Measurements from ENCODE around the gene BTBD17. TPM values are rescaled to one million over a fixed set of nuclear protein-coding genes. Genes with fewer than 3 reads are reported as not detected.
"Not testable (repeated sequence)": the region's sequence is repeated elsewhere in the genome, so short reads cannot be mapped to it uniquely, and the experiment has no call there.

The BTBD17 gene
- total RNA-seq, 6 donors from 2014 or later = 1.2 TPM; not detected in 5

- peaks cover 0 to 11% (median 0%) of the 10 kb centered on the region in 4 donors for H3K4me1 ChIP-seq
- ATAC-seq (ENCODE audit: low FRiP score in 2 of 2) (no peak), DNase-seq (no peak)
- no peak overlapping the region for H3K4me3 ChIP-seq
- 81 to 82% methylated on average over 5 of the region's 5 CpGs for WGBS, 2 donors
- TF ChIP-seq, protein P1, sequence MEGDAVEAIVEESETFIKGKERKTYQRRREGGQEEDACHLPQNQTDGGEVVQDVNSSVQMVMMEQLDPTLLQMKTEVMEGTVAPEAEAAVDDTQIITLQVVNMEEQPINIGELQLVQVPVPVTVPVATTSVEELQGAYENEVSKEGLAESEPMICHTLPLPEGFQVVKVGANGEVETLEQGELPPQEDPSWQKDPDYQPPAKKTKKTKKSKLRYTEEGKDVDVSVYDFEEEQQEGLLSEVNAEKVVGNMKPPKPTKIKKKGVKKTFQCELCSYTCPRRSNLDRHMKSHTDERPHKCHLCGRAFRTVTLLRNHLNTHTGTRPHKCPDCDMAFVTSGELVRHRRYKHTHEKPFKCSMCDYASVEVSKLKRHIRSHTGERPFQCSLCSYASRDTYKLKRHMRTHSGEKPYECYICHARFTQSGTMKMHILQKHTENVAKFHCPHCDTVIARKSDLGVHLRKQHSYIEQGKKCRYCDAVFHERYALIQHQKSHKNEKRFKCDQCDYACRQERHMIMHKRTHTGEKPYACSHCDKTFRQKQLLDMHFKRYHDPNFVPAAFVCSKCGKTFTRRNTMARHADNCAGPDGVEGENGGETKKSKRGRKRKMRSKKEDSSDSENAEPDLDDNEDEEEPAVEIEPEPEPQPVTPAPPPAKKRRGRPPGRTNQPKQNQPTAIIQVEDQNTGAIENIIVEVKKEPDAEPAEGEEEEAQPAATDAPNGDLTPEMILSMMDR (IDR thresholded peaks at IDR 0.05) = no peak
- no peak for TF ChIP-seq POLR2AphosphoS5 (IDR thresholded peaks at IDR 0.05)
- no peak overlapping the region for H3K27ac ChIP-seq
- H3K9me3 ChIP-seq = no peaks in the 10 kb centered on the region
- H3K27me3 ChIP-seq = no peaks in the 10 kb centered on the region
- H3K36me3 ChIP-seq = no peaks in the 10 kb centered on the region
These were observed 45.7 kb upstream of the BTBD17 start for GRCh38 chr17:74407384-74407783.

DNA sequence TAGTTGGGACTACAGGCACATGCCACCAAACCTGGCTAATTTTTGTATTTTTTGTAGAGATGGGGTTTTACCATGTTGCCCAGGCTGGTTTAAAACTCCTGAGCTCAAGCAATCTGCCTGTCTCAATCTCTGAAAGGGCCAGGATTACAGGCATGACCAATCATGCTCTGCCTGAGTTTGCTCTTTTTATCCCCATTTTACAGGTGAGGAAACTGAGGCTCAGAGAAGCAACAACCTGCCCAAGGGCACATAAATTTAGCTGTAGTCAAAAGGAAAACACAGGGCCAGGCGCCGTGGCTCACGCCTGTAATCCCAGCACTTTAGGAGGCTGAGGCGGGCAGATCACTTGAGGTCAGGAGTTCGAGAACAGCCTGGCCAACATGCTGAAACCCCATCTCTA, 43.6 kb upstream of the BTBD17 start:
- not testable (repeated sequence) for H3K36me3 ChIP-seq; DNase-seq; H3K27me3 ChIP-seq; ATAC-seq (ENCODE audit: low FRiP score in 2 of 2); H3K27ac ChIP-seq; H3K9me3 ChIP-seq; H3K4me3 ChIP-seq
- H3K4me1 ChIP-seq = peaks cover 0 to 11% (median 0%) of the 10 kb centered on the region in 4 donors
- WGBS, 2 donors = 90 to 93% methylated on average over 5 of the region's 5 CpGs

DNA sequence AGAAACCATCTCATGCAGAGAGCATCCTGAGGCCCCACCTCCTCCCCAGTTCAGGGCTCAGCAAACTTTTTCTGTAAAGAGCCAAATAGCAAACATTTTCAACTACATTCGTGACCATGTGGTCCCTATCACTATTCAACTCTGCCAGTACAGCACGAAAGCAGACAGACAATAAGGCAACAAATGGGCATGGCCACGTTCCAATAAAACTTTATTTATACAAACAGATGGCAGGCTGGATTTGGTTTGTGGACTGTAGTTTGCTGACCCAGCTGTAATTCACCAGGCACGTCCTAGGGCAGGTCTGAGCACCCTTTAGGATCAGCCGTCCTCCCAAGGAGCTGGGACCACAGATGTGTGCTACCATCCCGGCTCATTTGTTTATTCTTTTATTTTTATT, 43.1 kb upstream of the BTBD17 start:
- TF ChIP-seq POLR2AphosphoS5 (IDR thresholded peaks at IDR 0.05) (no peak), POLR2A (IDR thresholded peaks at IDR 0.05) (no peak), EP300 (IDR thresholded peaks at IDR 0.05) (no peak)
- TF ChIP-seq, protein P1 (IDR thresholded peaks at IDR 0.05) = no peak
- Histone ChIP-seq H3K27ac (no peak overlapping the region), H3K9me3 (no peaks in the 10 kb centered on the region), H3K4me1 (peaks cover 0 to 11% (median 0%) of the 10 kb centered on the region in 4 donors), H3K36me3 (no peaks in the 10 kb centered on the region), H3K27me3 (no peaks in the 10 kb centered on the region), H3K4me3 (no peak overlapping the region)
- 75 to 84% methylated on average over 6 of the region's 6 CpGs for WGBS, 2 donors
- DNase-seq (no peak), ATAC-seq (ENCODE audit: low FRiP score in 2 of 2) (no peak)

DNA sequence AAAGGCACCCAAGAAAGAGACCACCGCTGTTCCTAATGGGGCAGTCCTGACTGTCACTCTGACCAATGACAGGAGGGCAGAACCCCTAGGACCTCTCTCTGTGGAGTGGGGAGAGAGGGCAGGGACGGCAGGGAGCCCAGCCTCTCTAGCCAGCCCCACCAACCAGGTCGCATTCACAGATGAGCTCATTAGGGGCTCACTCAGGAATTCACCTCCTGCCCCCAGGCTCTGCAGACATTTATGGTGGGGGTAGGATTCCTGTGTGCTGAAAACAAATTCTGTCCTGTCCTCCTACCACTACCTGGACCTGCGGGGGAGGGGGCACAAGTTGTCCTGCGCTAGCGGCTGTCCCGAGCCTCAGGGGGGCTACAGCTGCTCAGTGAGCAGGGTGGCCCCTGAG, 42.5 kb upstream of the BTBD17 start:
- Histone ChIP-seq H3K27me3 (no peaks in the 10 kb centered on the region), H3K27ac (no peak overlapping the region), H3K4me1 (peaks cover 0 to 9% (median 0%) of the 10 kb centered on the region in 4 donors), H3K36me3 (no peaks in the 10 kb centered on the region), H3K9me3 (no peaks in the 10 kb centered on the region), H3K4me3 (no peak overlapping the region)
- 64 to 79% methylated on average over 6 to 7 of the region's 7 CpGs for WGBS, 2 donors
- ATAC-seq (ENCODE audit: low FRiP score in 2 of 2) (peak in 1 of 2 donors; percentile 29), DNase-seq (no peak)
- TF ChIP-seq POLR2A (IDR thresholded peaks at IDR 0.05) = no peak
- TF ChIP-seq EP300 (IDR thresholded peaks at IDR 0.05) = no peak
- TF ChIP-seq, protein P1 (IDR thresholded peaks at IDR 0.05) = no peak
- TF ChIP-seq POLR2AphosphoS5 (IDR thresholded peaks at IDR 0.05) = no peak

DNA sequence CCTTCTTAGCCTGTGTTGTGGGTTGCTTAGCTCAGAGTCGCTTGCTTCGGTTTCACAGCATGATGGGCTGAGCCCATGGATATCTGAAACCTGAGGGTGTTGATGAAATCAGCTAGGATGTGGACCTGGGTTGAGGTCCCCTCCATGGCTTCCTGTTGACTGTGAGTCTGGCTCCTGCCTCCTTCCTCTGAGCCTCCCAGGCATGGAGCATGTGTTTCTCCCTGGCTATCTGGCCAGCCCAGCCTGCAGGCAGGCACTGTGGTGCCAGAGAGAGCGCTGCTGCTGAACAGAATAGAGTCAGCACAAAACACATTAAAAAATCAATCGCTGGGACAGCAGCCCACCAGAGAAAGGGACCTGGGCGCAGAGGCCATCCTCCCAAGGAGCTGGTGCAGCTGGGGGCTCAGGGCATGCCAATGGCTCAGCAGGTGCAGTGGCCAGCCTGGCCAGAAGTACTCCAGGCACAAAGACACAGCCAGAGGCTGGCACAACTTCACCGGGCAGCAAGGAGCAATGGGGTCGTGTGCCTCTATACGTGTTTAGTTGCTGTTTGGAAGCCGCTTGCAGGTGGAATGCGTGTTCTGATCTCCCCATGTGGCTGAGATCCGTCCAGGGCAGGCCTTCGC, 42.0 kb upstream of the BTBD17 start:
- DNase-seq (no peak), ATAC-seq (ENCODE audit: low FRiP score in 2 of 2) (no peak)
- Histone ChIP-seq H3K9me3 (no peaks in the 10 kb centered on the region), H3K27me3 (no peaks in the 10 kb centered on the region), H3K4me3 (no peak overlapping the region), H3K36me3 (no peaks in the 10 kb centered on the region), H3K27ac (no peak overlapping the region), H3K4me1 (peaks cover 0 to 3% (median 0%) of the 10 kb centered on the region in 4 donors)
- WGBS, 2 donors = 53 to 92% methylated on average over 2 to 11 of the region's 12 CpGs
- TF ChIP-seq, protein P1 (IDR thresholded peaks at IDR 0.05) = no peak
- TF ChIP-seq EP300 (IDR thresholded peaks at IDR 0.05) = no peak
- TF ChIP-seq POLR2AphosphoS5 (IDR thresholded peaks at IDR 0.05) = no peak
- TF ChIP-seq POLR2A (IDR thresholded peaks at IDR 0.05) = no peak
